ENCODE measurements around the gene C22orf42. TPM values are rescaled to one million over a fixed set of nuclear protein-coding genes. Genes with fewer than 3 reads are reported as not detected.

The C22orf42 gene
- total and polyA plus RNA-seq, 2 experiments from 2014 or later: not detected

DNA sequence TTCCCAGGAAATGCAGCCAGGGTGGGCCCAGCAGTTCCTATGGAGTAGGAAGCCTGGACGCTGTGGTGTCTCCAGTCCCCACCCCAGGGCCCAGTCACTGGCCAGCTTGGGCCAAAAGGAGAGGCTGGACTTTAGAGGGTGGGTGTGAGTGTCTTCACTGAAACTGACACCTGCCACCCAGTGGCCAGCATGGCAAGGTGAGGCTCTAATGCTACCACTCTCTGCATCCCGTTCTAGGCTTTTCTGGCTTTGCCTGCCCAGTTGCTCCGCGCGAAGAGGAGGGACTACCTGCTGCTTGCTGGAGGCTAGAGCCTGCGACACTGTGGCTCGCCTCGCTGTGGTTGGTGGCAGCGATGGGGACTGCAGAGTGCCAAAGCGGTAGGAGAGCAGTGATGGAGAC, 35.4 kb downstream of the C22orf42 start:
- H3K4me3 ChIP-seq: no peak overlapping the region
- no peaks in the 10 kb centered on the region for H4K20me1 ChIP-seq (ENCODE audit: insufficient read depth, poor library complexity, severe bottlenecking)
- no peaks in the 10 kb centered on the region for H3K36me3 ChIP-seq (replicated peaks; ENCODE audit: insufficient read depth, low read depth)
- H3K9me3 ChIP-seq (ENCODE audit: low read depth): no peaks in the 10 kb centered on the region
- H3K9me2 ChIP-seq (replicated peaks; ENCODE audit: insufficient read depth): no peaks in the 10 kb centered on the region
- no peak overlapping the region for H3K27ac ChIP-seq
- 32% methylated on average over 10 of the region's 10 CpGs for WGBS (ENCODE audit: low lambda C conversion rate, missing lambda C conversion rate)
- TF ChIP-seq EZH2 (IDR thresholded peaks at IDR 0.05; ENCODE audit: borderline replicate concordance) (no peak), EZH2phosphoT487 (IDR thresholded peaks at IDR 0.05; ENCODE audit: low read depth, severe bottlenecking, unreplicated experiment) (no peak)
- TF ChIP-seq, protein P1, sequence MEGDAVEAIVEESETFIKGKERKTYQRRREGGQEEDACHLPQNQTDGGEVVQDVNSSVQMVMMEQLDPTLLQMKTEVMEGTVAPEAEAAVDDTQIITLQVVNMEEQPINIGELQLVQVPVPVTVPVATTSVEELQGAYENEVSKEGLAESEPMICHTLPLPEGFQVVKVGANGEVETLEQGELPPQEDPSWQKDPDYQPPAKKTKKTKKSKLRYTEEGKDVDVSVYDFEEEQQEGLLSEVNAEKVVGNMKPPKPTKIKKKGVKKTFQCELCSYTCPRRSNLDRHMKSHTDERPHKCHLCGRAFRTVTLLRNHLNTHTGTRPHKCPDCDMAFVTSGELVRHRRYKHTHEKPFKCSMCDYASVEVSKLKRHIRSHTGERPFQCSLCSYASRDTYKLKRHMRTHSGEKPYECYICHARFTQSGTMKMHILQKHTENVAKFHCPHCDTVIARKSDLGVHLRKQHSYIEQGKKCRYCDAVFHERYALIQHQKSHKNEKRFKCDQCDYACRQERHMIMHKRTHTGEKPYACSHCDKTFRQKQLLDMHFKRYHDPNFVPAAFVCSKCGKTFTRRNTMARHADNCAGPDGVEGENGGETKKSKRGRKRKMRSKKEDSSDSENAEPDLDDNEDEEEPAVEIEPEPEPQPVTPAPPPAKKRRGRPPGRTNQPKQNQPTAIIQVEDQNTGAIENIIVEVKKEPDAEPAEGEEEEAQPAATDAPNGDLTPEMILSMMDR (IDR thresholded peaks at IDR 0.05; ENCODE audit: poor library complexity): no peak
- DNase-seq (ENCODE audit: low spot score): no peak
- H2AFZ ChIP-seq: no peak overlapping the region
- H3K4me1 ChIP-seq (ENCODE audit: insufficient read depth): no peaks in the 10 kb centered on the region
- H3K79me2 ChIP-seq: no peaks in the 10 kb centered on the region
- H3K4me2 ChIP-seq: no peak overlapping the region
- no peaks in the 10 kb centered on the region for H3K27me3 ChIP-seq

DNA sequence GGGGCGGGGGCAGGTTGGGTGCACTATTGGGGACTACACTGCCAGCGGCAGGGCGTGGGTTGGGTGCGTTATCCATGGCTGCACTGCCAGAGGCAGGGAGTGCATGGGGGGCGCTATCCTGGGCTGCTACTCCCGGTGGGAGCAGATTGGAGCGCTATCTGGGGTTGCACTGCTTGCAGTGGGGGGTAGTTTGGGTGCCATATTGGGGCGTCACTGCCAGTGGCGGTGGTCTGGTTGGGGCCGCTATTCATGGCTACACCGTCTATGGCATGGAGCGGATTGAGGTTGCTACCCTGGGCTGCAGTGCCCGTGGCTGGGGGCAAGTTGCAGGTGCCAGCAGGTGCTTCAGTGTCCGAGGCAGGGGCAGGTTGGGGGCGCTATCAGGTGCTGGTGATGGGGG, 36.2 kb downstream of the C22orf42 start:
- Histone ChIP-seq H3K9me3 (ENCODE audit: low read depth) (no peaks in the 10 kb centered on the region), H3K4me3 (no peak overlapping the region), H3K4me1 (ENCODE audit: insufficient read depth) (no peaks in the 10 kb centered on the region), H3K4me2 (no peak overlapping the region), H3K27ac (no peak overlapping the region), H3K9me2 (replicated peaks; ENCODE audit: insufficient read depth) (no peaks in the 10 kb centered on the region), H4K20me1 (ENCODE audit: insufficient read depth, poor library complexity, severe bottlenecking) (no peaks in the 10 kb centered on the region), H3K79me2 (no peaks in the 10 kb centered on the region), H3K27me3 (no peaks in the 10 kb centered on the region), H2AFZ (no peak overlapping the region), H3K36me3 (replicated peaks; ENCODE audit: insufficient read depth, low read depth) (no peaks in the 10 kb centered on the region)
- TF ChIP-seq EZH2phosphoT487 (IDR thresholded peaks at IDR 0.05; ENCODE audit: low read depth, severe bottlenecking, unreplicated experiment) (no peak), EZH2 (IDR thresholded peaks at IDR 0.05; ENCODE audit: borderline replicate concordance) (no peak)
- TF ChIP-seq, protein P1 (IDR thresholded peaks at IDR 0.05; ENCODE audit: poor library complexity): no peak
- DNase-seq (ENCODE audit: low spot score): no peak
- 90% methylated on average over 14 of the region's 15 CpGs for WGBS (ENCODE audit: low lambda C conversion rate, missing lambda C conversion rate)

DNA sequence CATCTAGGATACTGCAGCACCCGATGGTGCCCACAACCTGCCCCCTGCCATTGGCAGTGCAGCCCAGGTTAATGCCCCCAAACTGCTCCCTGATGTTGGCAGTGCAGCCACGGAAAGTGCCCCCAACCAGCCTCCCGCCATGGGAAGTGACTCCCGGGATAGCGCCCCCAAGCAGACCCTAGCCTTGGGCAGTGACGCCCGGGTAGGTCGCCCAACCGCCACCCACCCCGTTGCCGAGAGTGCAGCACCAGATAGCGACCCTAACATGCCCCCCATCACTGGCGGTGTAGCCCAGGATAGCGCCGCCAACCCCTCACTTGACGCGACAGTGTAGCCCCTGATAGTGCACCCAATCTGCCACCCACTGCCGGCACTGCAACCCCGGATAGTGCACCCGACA, 38.5 kb downstream of the C22orf42 start:
- no peaks in the 10 kb centered on the region for H3K4me1 ChIP-seq (ENCODE audit: insufficient read depth)
- no peaks in the 10 kb centered on the region for H3K36me3 ChIP-seq (replicated peaks; ENCODE audit: insufficient read depth, low read depth)
- H3K9me2 ChIP-seq (replicated peaks; ENCODE audit: insufficient read depth): no peaks in the 10 kb centered on the region
- no peak overlapping the region for H2AFZ ChIP-seq
- H3K4me3 ChIP-seq: no peak overlapping the region
- H3K9me3 ChIP-seq (ENCODE audit: low read depth): no peaks in the 10 kb centered on the region
- no peaks in the 10 kb centered on the region for H3K79me2 ChIP-seq
- H3K27me3 ChIP-seq: no peaks in the 10 kb centered on the region
- no peak overlapping the region for H3K27ac ChIP-seq
- H4K20me1 ChIP-seq (ENCODE audit: insufficient read depth, poor library complexity, severe bottlenecking): no peaks in the 10 kb centered on the region
- TF ChIP-seq, protein P1 (IDR thresholded peaks at IDR 0.05; ENCODE audit: poor library complexity): no peak
- no peak for TF ChIP-seq EZH2 (IDR thresholded peaks at IDR 0.05; ENCODE audit: borderline replicate concordance)
- WGBS (ENCODE audit: low lambda C conversion rate, missing lambda C conversion rate): 95% methylated on average over 19 of the region's 20 CpGs
- no peak for DNase-seq (ENCODE audit: low spot score)
- H3K4me2 ChIP-seq: no peak overlapping the region
